ENCODE results near the gene NPAS3. TPM values are rescaled to one million over a fixed set of nuclear protein-coding genes. Genes with fewer than 3 reads are reported as not detected.

Gene NPAS3
- total and polyA plus RNA-seq, 4 donors, result 0.07 to 0.09 (median 0.08) TPM; not detected in 1

- WGBS, result 87% methylated on average over 8 of the region's 8 CpGs
- no peaks in the 10 kb centered on the region for H3K4me1 ChIP-seq (ENCODE audit: control insufficient read depth in 4 of 4, insufficient read depth in 4 of 4, low read length in 3 of 4)
- H3K4me3 ChIP-seq (ENCODE audit: low read depth in 1 of 3, low read length in 3 of 3), result no peak overlapping the region
- DNase-seq (ENCODE audit: low spot score), result no peak
- TF ChIP-seq CTCF (IDR thresholded peaks at IDR 0.05; ENCODE audit: low read depth, low read length, missing input control) (no peak), HNF4A (conservative IDR thresholded peaks at IDR 0.05) (no peak), EGR1 (IDR thresholded peaks at IDR 0.05; ENCODE audit: low read depth in 2 of 2) (no peak), MAX (IDR thresholded peaks at IDR 0.05) (no peak), REST (IDR thresholded peaks at IDR 0.05) (no peak), ATF3 (IDR thresholded peaks at IDR 0.05) (no peak), RXRA (IDR thresholded peaks at IDR 0.05) (no peak), ZBTB33 (IDR thresholded peaks at IDR 0.05) (no peak), YY1 (IDR thresholded peaks at IDR 0.05) (no peak), FOXA2 (IDR thresholded peaks at IDR 0.05) (no peak), TAF1 (conservative IDR thresholded peaks at IDR 0.05) (no peak), RAD21 (IDR thresholded peaks at IDR 0.05) (no peak), FOXA1 (IDR thresholded peaks at IDR 0.05) (no peak), JUND (IDR thresholded peaks at IDR 0.05) (no peak)
- no peak overlapping the region for H3K9ac ChIP-seq (ENCODE audit: low read depth in 1 of 2, low read length in 2 of 2)
- no peaks in the 10 kb centered on the region for H3K9me3 ChIP-seq (ENCODE audit: control insufficient read depth in 4 of 4, low read length in 3 of 4)
- H3K27me3 ChIP-seq (ENCODE audit: control insufficient read depth in 4 of 4, insufficient read depth in 4 of 4, low read length in 3 of 4), result peaks cover 0 to 4% (median 0%) of the 10 kb centered on the region in 4 donors
- no peak overlapping the region for H3K27ac ChIP-seq (ENCODE audit: low read depth in 1 of 2, low read length in 2 of 2)
- no peaks in the 10 kb centered on the region for H3K36me3 ChIP-seq (ENCODE audit: control insufficient read depth in 4 of 4, insufficient read depth in 3 of 4, low read depth in 1 of 4, low read length in 3 of 4)
Observed at GRCh38 chr14:33846100-33846824, 907.6 kb downstream of the NPAS3 start.

- H3K9me3 ChIP-seq (ENCODE audit: control insufficient read depth in 4 of 4, low read length in 3 of 4), result no peaks in the 10 kb centered on the region
- H3K9ac ChIP-seq (ENCODE audit: low read depth in 1 of 2, low read length in 2 of 2), result no peak overlapping the region
- H3K4me3 ChIP-seq (ENCODE audit: low read depth in 1 of 3, low read length in 3 of 3), result no peak overlapping the region
- H3K27me3 ChIP-seq (ENCODE audit: control insufficient read depth in 4 of 4, insufficient read depth in 4 of 4, low read length in 3 of 4), result peaks cover 0 to 4% (median 0%) of the 10 kb centered on the region in 4 donors
- no peaks in the 10 kb centered on the region for H3K36me3 ChIP-seq (ENCODE audit: control insufficient read depth in 4 of 4, insufficient read depth in 3 of 4, low read depth in 1 of 4, low read length in 3 of 4)
- H3K27ac ChIP-seq (ENCODE audit: low read depth in 1 of 2, low read length in 2 of 2), result no peak overlapping the region
- no peak for DNase-seq (ENCODE audit: low spot score)
- no peaks in the 10 kb centered on the region for H3K4me1 ChIP-seq (ENCODE audit: control insufficient read depth in 4 of 4, insufficient read depth in 4 of 4, low read length in 3 of 4)
- 93% methylated on average over 1 of the region's 1 CpG for WGBS
- TF ChIP-seq HNF4G (IDR thresholded peaks at IDR 0.05), result no peak
- no peak for TF ChIP-seq FOXA1 (IDR thresholded peaks at IDR 0.05)
- no peak for TF ChIP-seq ZBTB33 (IDR thresholded peaks at IDR 0.05)
- TF ChIP-seq SP1 (IDR thresholded peaks at IDR 0.05), result no peak
- no peak for TF ChIP-seq RXRA (IDR thresholded peaks at IDR 0.05)
- TF ChIP-seq NR2F2 (IDR thresholded peaks at IDR 0.05), result no peak
- TF ChIP-seq REST (IDR thresholded peaks at IDR 0.05), result no peak
- no peak for TF ChIP-seq ATF3 (IDR thresholded peaks at IDR 0.05)
- no peak for TF ChIP-seq HNF4A (conservative IDR thresholded peaks at IDR 0.05)
- TF ChIP-seq EGR1 (IDR thresholded peaks at IDR 0.05; ENCODE audit: low read depth in 2 of 2), result no peak
Observed at GRCh38 chr14:33847066-33847465, 908.4 kb downstream of the NPAS3 start.

All from liver (tissue), 9 donors.